Ishikawa (cell line): ENCODE results near the gene KCNK16.

Experiments used
- CEBPB ChIP-seq: IDR thresholded peaks from 2 replicates; pipeline ENCODE4 v1.6.1; 2012
- CREB1 ChIP-seq: IDR thresholded peaks from 2 replicates; pipeline ENCODE4 v1.6.1; 2012; ENCODE audit warnings: low read depth
- EP300 ChIP-seq: IDR thresholded peaks from 2 replicates; pipeline ENCODE4 v1.6.1; 2012; ENCODE audit warnings: borderline replicate concordance
- NFIC ChIP-seq: IDR thresholded peaks from 2 replicates; pipeline ENCODE4 v1.6.1; 2012
- RAD21 ChIP-seq: IDR thresholded peaks from 2 replicates; pipeline ENCODE4 v1.6.1; 2012; ENCODE audit warnings: low read depth
- TAF1 ChIP-seq: IDR thresholded peaks from 2 replicates; pipeline ENCODE4 v1.6.1; 2012; ENCODE audit warnings: low read depth, mild to moderate bottlenecking
- TEAD4 ChIP-seq: IDR thresholded peaks from 2 replicates; pipeline ENCODE4 v1.6.1; 2012
- YY1 ChIP-seq: IDR thresholded peaks from 2 replicates; pipeline ENCODE4 v1.6.1; 2012; ENCODE audit warnings: low read depth
- ZBTB7A ChIP-seq: IDR thresholded peaks from 2 replicates; pipeline ENCODE4 v1.6.1; 2012; ENCODE audit warnings: low read depth

DNA sequence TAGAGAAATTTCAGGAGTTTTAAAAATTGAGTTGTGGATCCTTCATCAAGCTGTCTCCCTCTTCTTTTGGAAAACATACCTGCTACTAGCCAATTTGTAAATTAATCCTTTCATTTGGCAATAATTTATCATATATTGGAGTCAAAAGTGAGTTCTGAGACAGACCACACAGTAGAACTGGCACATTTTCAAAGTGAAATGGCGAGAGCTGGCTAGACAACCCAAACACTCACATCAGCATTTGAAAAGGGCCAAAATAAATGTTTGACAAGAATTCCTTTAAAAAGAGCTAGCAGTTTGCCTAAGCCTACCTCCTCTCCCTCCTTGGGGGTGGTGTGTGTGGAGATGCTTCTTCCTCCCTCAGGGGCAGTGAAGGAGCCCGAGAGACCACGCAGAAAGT, 47.9 kb upstream of the KCNK16 start:
- no peak for TF ChIP-seq TAF1
- TF ChIP-seq YY1, result no peak
- TF ChIP-seq ZBTB7A, result no peak
- no peak for TF ChIP-seq RAD21
- no peak for TF ChIP-seq EP300
- TF ChIP-seq CEBPB, result no peak
- no peak for TF ChIP-seq CREB1
- no peak for TF ChIP-seq NFIC
- no peak for TF ChIP-seq TEAD4
